H9 (cell line): ENCODE measurements around the gene TMEM219. TPM values are rescaled to one million over a fixed set of nuclear protein-coding genes. Genes with fewer than 3 reads are reported as not detected.

Experiments used
- DNase-seq: peaks from one replicate; pipeline ENCODE4 v3.0.0-alpha.2; 2017
- H2AFZ ChIP-seq: one replicate; pipeline ENCODE4 v1.6.1; 2013; ENCODE audit warnings: mild to moderate bottlenecking, low read length, control low read depth, moderate library complexity
- H2AK5ac ChIP-seq: 2 replicates; pipeline ENCODE4 v1.6.1; 2013; ENCODE audit warnings: low read length, control low read depth, mixed read lengths; ENCODE audit not compliant: insufficient read length
- H2BK120ac ChIP-seq: one replicate; pipeline ENCODE4 v1.6.1; 2013; ENCODE audit warnings: low read depth, mild to moderate bottlenecking, low read length, control low read depth, inconsistent platforms; ENCODE audit not compliant: poor library complexity, severe bottlenecking
- H2BK12ac ChIP-seq: 2 replicates; pipeline ENCODE4 v1.6.1; 2013; ENCODE audit warnings: low read length, control low read depth, mixed read lengths, low read depth; ENCODE audit not compliant: insufficient read length
- H2BK15ac ChIP-seq: 2 replicates; pipeline ENCODE4 v1.6.1; 2013; ENCODE audit warnings: low read depth, low read length, control low read depth
- H2BK20ac ChIP-seq: one replicate; pipeline ENCODE4 v1.6.1; 2013; ENCODE audit warnings: low read depth, mild to moderate bottlenecking, low read length, control low read depth, inconsistent platforms; ENCODE audit not compliant: poor library complexity, severe bottlenecking
- H2BK5ac ChIP-seq: 2 replicates; pipeline ENCODE4 v1.6.1; 2013; ENCODE audit warnings: low read length, control low read depth, mixed read lengths; ENCODE audit not compliant: insufficient read length
- H3K14ac ChIP-seq: 2 replicates; pipeline ENCODE4 v1.6.1; 2013; ENCODE audit warnings: low read length, control low read depth; ENCODE audit not compliant: insufficient read depth
- H3K18ac ChIP-seq: 2 replicates; pipeline ENCODE4 v1.6.1; 2013; ENCODE audit warnings: low read depth, mild to moderate bottlenecking, mixed read lengths, low read length, control low read depth; ENCODE audit not compliant: insufficient read length
- H3K23ac ChIP-seq: 2 replicates; pipeline ENCODE4 v1.6.1; 2013; ENCODE audit warnings: low read length, control low read depth, mixed read lengths, low read depth; ENCODE audit not compliant: insufficient read length
- H3K23me2 ChIP-seq: 2 replicates; pipeline ENCODE4 v1.6.1; 2013; ENCODE audit warnings: low read depth, mild to moderate bottlenecking, mixed read lengths, low read length, control low read depth; ENCODE audit not compliant: insufficient read length, poor library complexity, severe bottlenecking
- H3K27ac ChIP-seq: 2 replicates; pipeline ENCODE4 v1.5.1; 2013; ENCODE audit warnings: low read length, control low read depth, mixed read lengths, low read depth; ENCODE audit not compliant: insufficient read length
- H3K27me3 ChIP-seq: 2 replicates; pipeline ENCODE4 v1.6.1; 2013; ENCODE audit warnings: low read length, control low read depth, inconsistent platforms; ENCODE audit not compliant: insufficient read depth
- H3K4ac ChIP-seq: 2 replicates; pipeline ENCODE4 v1.6.1; 2013; ENCODE audit warnings: low read depth, mild to moderate bottlenecking, control low read depth, inconsistent platforms, low read length, moderate library complexity
- H3K4me1 ChIP-seq: 2 replicates; pipeline ENCODE4 v1.6.1; 2013; ENCODE audit warnings: low read length, control low read depth, inconsistent platforms; ENCODE audit not compliant: insufficient read depth
- H3K4me2 ChIP-seq: 2 replicates; pipeline ENCODE4 v1.6.1; 2013; ENCODE audit warnings: low read length, control low read depth, mixed read lengths; ENCODE audit not compliant: insufficient read length, insufficient read depth
- H3K56ac ChIP-seq: 2 replicates; pipeline ENCODE4 v1.6.1; 2013; ENCODE audit warnings: low read depth, mild to moderate bottlenecking, mixed read lengths, low read length, control low read depth; ENCODE audit not compliant: insufficient read length
- H3K79me1 ChIP-seq: 2 replicates; pipeline ENCODE4 v1.6.1; 2013; ENCODE audit warnings: low read depth, mild to moderate bottlenecking, moderate library complexity, low read length, control low read depth, inconsistent platforms; ENCODE audit not compliant: insufficient read depth, poor library complexity, severe bottlenecking
- H3K79me2 ChIP-seq: 2 replicates; pipeline ENCODE4 v1.6.1; 2013; ENCODE audit warnings: low read length, control low read depth, inconsistent platforms; ENCODE audit not compliant: insufficient read depth
- H3K9ac ChIP-seq: 2 replicates; pipeline ENCODE4 v1.6.1; 2013; ENCODE audit warnings: low read length, control low read depth, mixed read lengths; ENCODE audit not compliant: insufficient read length; ENCODE audit errors: extremely low read depth
- H3K9me3 ChIP-seq: one replicate; pipeline ENCODE4 v1.6.1; 2013; ENCODE audit warnings: low read depth, low read length, inconsistent platforms; ENCODE audit not compliant: control insufficient read depth
- H3T11ph ChIP-seq: one replicate; pipeline ENCODE4 v1.6.1; 2013; ENCODE audit warnings: mild to moderate bottlenecking, low read length, control low read depth, inconsistent platforms
- H4K20me1 ChIP-seq: one replicate; pipeline ENCODE4 v1.6.1; 2013; ENCODE audit not compliant: control insufficient read depth, insufficient read length, insufficient read depth
- H4K5ac ChIP-seq: 2 replicates; pipeline ENCODE4 v1.6.1; 2013; ENCODE audit warnings: low read depth, mild to moderate bottlenecking, mixed read lengths, low read length, control low read depth; ENCODE audit not compliant: insufficient read length
- H4K8ac ChIP-seq: replicated peaks from 2 replicates; pipeline ENCODE4 v1.6.1; 2013; ENCODE audit warnings: low read length, control low read depth, mixed read lengths, low read depth; ENCODE audit not compliant: insufficient read length
- H4K91ac ChIP-seq: 2 replicates; pipeline ENCODE4 v1.6.1; 2013; ENCODE audit warnings: low read depth, mild to moderate bottlenecking, moderate library complexity, mixed read lengths, low read length, control low read depth; ENCODE audit not compliant: insufficient read length
- H3K27ac Mint-ChIP-seq, 3 experiments: 2 replicates in 2 of 3; 3 replicates in 1 of 3; pipeline ENCODE4 v1.8.0; 2020 to 2021; ENCODE audit warnings: mixed read lengths in 3 of 3, mild to moderate bottlenecking in 1 of 3, moderate library complexity in 1 of 3
- H3K27me3 Mint-ChIP-seq: 2 replicates; pipeline ENCODE4 v1.8.0; 2021; ENCODE audit warnings: low read depth, mild to moderate bottlenecking, moderate library complexity, mixed read lengths
- H3K36me3 Mint-ChIP-seq, 3 experiments: 2 replicates in 2 of 3; 3 replicates in 1 of 3; pipeline ENCODE4 v1.8.0; 2020 to 2021; ENCODE audit warnings: low read depth in 3 of 3, mixed read lengths in 3 of 3; ENCODE audit not compliant: insufficient read depth in 1 of 3
- H3K4me1 Mint-ChIP-seq, 2 experiments: 2 replicates each; pipeline ENCODE4 v1.8.0; 2020; ENCODE audit warnings: mixed read lengths in 2 of 2
- H3K4me3 Mint-ChIP-seq, 2 experiments: 2 replicates in 1 of 2; 3 replicates in 1 of 2; pipeline ENCODE4 v1.8.0; 2020 to 2021; ENCODE audit warnings: mild to moderate bottlenecking in 2 of 2, mixed read lengths in 2 of 2, moderate library complexity in 1 of 2
- H3K9me3 Mint-ChIP-seq, 2 experiments: 2 replicates in 1 of 2; 3 replicates in 1 of 2; pipeline ENCODE4 v1.8.0; 2020; ENCODE audit warnings: mild to moderate bottlenecking in 2 of 2, mixed read lengths in 2 of 2, moderate library complexity in 1 of 2
- CTCF ChIP-seq: fragments of 200-600 bp; sonication (generic); conservative IDR thresholded peaks from 3 replicates; pipeline ENCODE4 v1.8.0; 2021; ENCODE audit warnings: antibody characterized with exemption, mild to moderate bottlenecking
- WGBS: extraction: QIAGEN DNeasy Blood & Tissue Kit; methylation state at CpG from one replicate; pipeline ENCODE4 v1.1.7; 2013; ENCODE audit warnings: missing lambda C conversion rate, low lambda C conversion rate, mixed read lengths; ENCODE audit not compliant: insufficient read length; ENCODE audit errors: extremely low coverage; 5-methylcytosine and 5-hydroxymethylcytosine counted together
- total RNA-seq: library from RNA; stranded (reverse); gene quantifications from 2 replicates; pipeline ENCODE4 v1.2.1, GENCODE V29; 2021

The TMEM219 gene
- total RNA-seq, 1 experiment from 2014 or later = 89.1 TPM

DNA sequence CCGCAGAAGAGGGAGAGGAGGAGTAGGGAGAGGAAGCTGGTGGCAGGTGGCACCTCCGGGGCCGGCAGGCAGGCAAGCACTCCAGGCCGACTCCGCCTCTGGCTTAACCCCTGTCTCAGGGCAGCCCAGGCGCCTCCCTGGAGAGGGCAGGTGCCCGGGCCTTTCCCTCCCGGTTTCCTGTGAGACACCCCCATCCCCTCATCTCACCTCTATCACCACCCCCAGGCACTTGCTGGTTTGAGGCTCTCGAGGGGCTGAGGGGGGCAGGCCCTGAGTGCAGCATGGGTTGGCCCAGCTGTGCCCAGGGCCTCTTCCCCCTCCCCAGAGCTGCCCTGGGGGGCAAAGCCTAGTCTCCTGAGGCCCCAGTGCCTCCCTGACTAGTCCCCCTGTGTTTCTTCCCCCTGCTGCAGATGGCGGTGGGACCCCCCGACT, 42.9 kb downstream of the TMEM219 start:
- Histone ChIP-seq H2AK5ac (no peak overlapping the region), H3K79me2 (no peaks in the 10 kb centered on the region), H3K4ac (no peak overlapping the region), H3K9ac (no peak overlapping the region), H4K5ac (no peak overlapping the region), H3K23me2 (peaks cover 5% of the 10 kb centered on the region), H3K4me2 (no peak overlapping the region), H3T11ph (no peak overlapping the region), H3K14ac (no peak overlapping the region; the same call in 1 of the 2 replicates), H3K56ac (no peak overlapping the region), H4K20me1 (no peaks in the 10 kb centered on the region), H3K79me1 (no peaks in the 10 kb centered on the region), H3K27ac (no peak overlapping the region), H4K8ac (no peak overlapping the region), H2BK5ac (no peak overlapping the region), H3K4me1 (peaks cover 2% of the 10 kb centered on the region; the same call in 1 of the 2 replicates), H2BK12ac (no peak overlapping the region), H3K27me3 (no peaks in the 10 kb centered on the region), H3K9me3 (no peaks in the 10 kb centered on the region), H4K91ac (no peak overlapping the region), H3K23ac (no peak overlapping the region), H3K18ac (no peak overlapping the region), H2BK120ac (no peak overlapping the region), H2BK20ac (no peak overlapping the region), H2AFZ (no peak overlapping the region), H2BK15ac (no peak overlapping the region)
- H3K4me1 Mint-ChIP-seq = peaks cover 0 to 24% of the 10 kb centered on the region in 2 experiments; a peak in 2 of 4 replicates
- H3K27ac Mint-ChIP-seq = peak overlapping the region in 1 of 3 experiments; percentile 80; a peak in 1 of 7 replicates
- no peak for DNase-seq
- H3K9me3 Mint-ChIP-seq = no peaks in the 10 kb centered on the region; a peak in 1 of 5 replicates
- H3K4me3 Mint-ChIP-seq = no peak overlapping the region
- peaks cover 16% of the 10 kb centered on the region for H3K27me3 Mint-ChIP-seq
- no peak for TF ChIP-seq CTCF
- peaks cover 16 to 32% (median 24%) of the 10 kb centered on the region in 3 experiments for H3K36me3 Mint-ChIP-seq
- no CpG with 5 or more reads among the region's 11 CpGs for WGBS
